DND-41 (cell line): ENCODE data around the gene ERI2.

Experiments used
- ATAC-seq: fragments of 200-7000 bp; cut with Tn5 transposase; 3 replicates; pipeline ENCODE4 v1.9.1; 2021; ENCODE audit warnings: low read depth; ENCODE audit not compliant: insufficient read depth
- DNase-seq: peaks from one replicate; pipeline ENCODE4 v3.0.0-alpha.2; 2020
- H2AFZ ChIP-seq: 2 replicates; pipeline ENCODE4 v1.6.0; 2012; ENCODE audit warnings: low read depth, low read length
- H3K27ac ChIP-seq: 2 replicates; pipeline ENCODE4 v1.5.1; 2012; ENCODE audit warnings: low read length, inconsistent platforms
- H3K27me3 ChIP-seq: fragments of 200-600 bp; sonication (generic); 2 replicates; pipeline ENCODE4 v1.6.0; 2012; ENCODE audit warnings: low read length, mild to moderate bottlenecking, inconsistent platforms; ENCODE audit not compliant: insufficient read depth, poor library complexity
- H3K36me3 ChIP-seq: 2 replicates; pipeline ENCODE4 v1.5.1; 2012; ENCODE audit warnings: low read length, inconsistent platforms; ENCODE audit not compliant: insufficient read depth
- H3K4me1 ChIP-seq: 2 replicates; pipeline ENCODE4 v1.5.1; 2012; ENCODE audit warnings: mild to moderate bottlenecking, low read length; ENCODE audit not compliant: insufficient read depth
- H3K4me2 ChIP-seq: 2 replicates; pipeline ENCODE4 v1.6.0; 2012; ENCODE audit warnings: mild to moderate bottlenecking, moderate library complexity, low read length, inconsistent platforms; ENCODE audit not compliant: insufficient read depth
- H3K4me3 ChIP-seq, 2 experiments: fragments of 200-600 bp in 1 of 2; shearing (Covaris generic) in 1 of 2; 2 replicates each; pipeline ENCODE4 v1.5.1; 2012 to 2016; ENCODE audit warnings: inconsistent platforms in 2 of 2, low read length in 2 of 2, mild to moderate bottlenecking in 2 of 2, low read depth in 1 of 2, moderate library complexity in 1 of 2
- H3K79me2 ChIP-seq: 2 replicates; pipeline ENCODE4 v1.6.0; 2012; ENCODE audit warnings: low read length, inconsistent platforms; ENCODE audit not compliant: insufficient read depth
- H3K9ac ChIP-seq: 2 replicates; pipeline ENCODE4 v1.6.0; 2012; ENCODE audit warnings: low read depth, mild to moderate bottlenecking, inconsistent platforms, low read length, moderate library complexity
- H3K9me3 ChIP-seq: 2 replicates; pipeline ENCODE4 v1.5.1; 2012; ENCODE audit warnings: low read length, moderate library complexity, mild to moderate bottlenecking, inconsistent platforms; ENCODE audit not compliant: insufficient read depth, severe bottlenecking
- H4K20me1 ChIP-seq: 2 replicates; pipeline ENCODE4 v1.6.0; 2012; ENCODE audit warnings: low read length; ENCODE audit not compliant: insufficient read depth
- EZH2 ChIP-seq: IDR thresholded peaks from 3 replicates; pipeline ENCODE4 v1.6.1; 2012; ENCODE audit warnings: borderline replicate concordance, low read depth, mild to moderate bottlenecking, moderate library complexity, low read length, inconsistent platforms; ENCODE audit not compliant: severe bottlenecking
- TF ChIP-seq, protein P1 (sequence below): IDR thresholded peaks from 2 replicates; pipeline ENCODE4 v1.5.1; 2012; ENCODE audit warnings: borderline replicate concordance, low read length, moderate library complexity, mild to moderate bottlenecking; ENCODE audit not compliant: poor library complexity, severe bottlenecking; ENCODE audit errors: extremely low read depth

ERI2 gene

DNA sequence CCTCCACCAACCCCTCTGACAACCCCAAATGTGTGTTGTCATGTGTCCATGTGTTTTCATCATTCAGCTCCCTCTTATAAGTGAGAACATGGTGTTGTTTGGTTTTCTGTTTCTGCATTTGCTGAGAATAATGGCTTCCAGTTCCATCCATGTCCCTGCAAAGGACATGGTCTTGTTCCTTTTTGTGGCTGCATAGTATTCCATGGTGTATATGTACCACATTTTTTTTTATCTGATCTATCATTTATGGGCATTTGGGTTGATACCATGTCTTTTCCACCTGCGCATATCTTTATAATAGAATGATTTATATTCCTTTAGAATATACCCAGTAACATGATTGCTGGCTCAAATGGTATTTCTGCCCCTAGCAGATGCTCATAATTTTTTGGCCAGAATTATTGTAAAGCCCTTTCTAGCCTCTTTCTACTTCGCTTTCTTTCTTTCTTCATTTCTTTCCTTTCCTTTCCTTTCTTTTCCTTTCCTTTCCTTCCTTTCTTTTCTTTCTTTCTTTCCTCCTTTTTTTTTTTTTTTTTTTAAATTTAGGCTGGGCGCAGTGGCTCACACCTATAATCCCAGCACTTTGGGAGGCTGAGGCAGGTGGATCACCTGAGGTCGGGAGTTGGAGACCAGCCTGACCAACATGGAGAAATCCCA, 12.8 kb upstream of the ERI2 start:
- DNase-seq (no peak), ATAC-seq (no peak)
- no peaks in the 10 kb centered on the region for H3K79me2 ChIP-seq
- no peaks in the 10 kb centered on the region for H3K4me1 ChIP-seq
- H2AFZ ChIP-seq: no peak overlapping the region
- H3K27me3 ChIP-seq: no peaks in the 10 kb centered on the region
- peaks cover 41% of the 10 kb centered on the region for H3K36me3 ChIP-seq
- H3K9ac ChIP-seq: no peak overlapping the region
- no peak overlapping the region for H3K27ac ChIP-seq
- no peaks in the 10 kb centered on the region for H3K9me3 ChIP-seq
- H3K4me3 ChIP-seq: no peak overlapping the region
- H4K20me1 ChIP-seq: no peaks in the 10 kb centered on the region
- TF ChIP-seq, protein P1, sequence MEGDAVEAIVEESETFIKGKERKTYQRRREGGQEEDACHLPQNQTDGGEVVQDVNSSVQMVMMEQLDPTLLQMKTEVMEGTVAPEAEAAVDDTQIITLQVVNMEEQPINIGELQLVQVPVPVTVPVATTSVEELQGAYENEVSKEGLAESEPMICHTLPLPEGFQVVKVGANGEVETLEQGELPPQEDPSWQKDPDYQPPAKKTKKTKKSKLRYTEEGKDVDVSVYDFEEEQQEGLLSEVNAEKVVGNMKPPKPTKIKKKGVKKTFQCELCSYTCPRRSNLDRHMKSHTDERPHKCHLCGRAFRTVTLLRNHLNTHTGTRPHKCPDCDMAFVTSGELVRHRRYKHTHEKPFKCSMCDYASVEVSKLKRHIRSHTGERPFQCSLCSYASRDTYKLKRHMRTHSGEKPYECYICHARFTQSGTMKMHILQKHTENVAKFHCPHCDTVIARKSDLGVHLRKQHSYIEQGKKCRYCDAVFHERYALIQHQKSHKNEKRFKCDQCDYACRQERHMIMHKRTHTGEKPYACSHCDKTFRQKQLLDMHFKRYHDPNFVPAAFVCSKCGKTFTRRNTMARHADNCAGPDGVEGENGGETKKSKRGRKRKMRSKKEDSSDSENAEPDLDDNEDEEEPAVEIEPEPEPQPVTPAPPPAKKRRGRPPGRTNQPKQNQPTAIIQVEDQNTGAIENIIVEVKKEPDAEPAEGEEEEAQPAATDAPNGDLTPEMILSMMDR: no peak
- no peak for TF ChIP-seq EZH2
- no peak overlapping the region for H3K4me2 ChIP-seq

DNA sequence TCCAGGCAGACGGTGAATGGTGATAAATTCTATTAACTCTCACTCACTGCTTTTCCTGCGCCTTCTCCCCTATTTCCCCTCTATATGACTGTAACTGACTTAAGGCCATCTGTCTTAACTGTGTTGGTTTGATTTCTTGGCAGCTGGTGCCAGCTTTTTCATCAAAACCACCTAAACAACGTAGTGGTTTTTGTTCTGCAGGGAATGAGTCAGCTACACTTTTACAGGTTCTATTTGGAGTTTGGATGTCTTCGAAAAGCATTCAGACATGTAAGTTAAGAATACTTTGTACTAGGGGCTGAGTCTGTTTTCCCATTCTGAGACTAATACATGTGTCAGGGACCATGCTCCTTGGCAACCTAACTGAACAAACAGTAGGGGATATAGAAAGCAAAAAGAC, 8.5 kb upstream of the ERI2 start:
- peak; percentile 29 for DNase-seq
- Histone ChIP-seq H3K27ac (no peak overlapping the region), H3K9ac (no peak overlapping the region), H4K20me1 (no peaks in the 10 kb centered on the region), H3K36me3 (peaks cover 26% of the 10 kb centered on the region), H3K4me1 (no peaks in the 10 kb centered on the region), H3K9me3 (no peaks in the 10 kb centered on the region), H3K4me2 (no peak overlapping the region), H3K79me2 (no peaks in the 10 kb centered on the region), H3K4me3 (no peak overlapping the region), H2AFZ (no peak overlapping the region), H3K27me3 (no peaks in the 10 kb centered on the region)
- peak; percentile 82 for ATAC-seq
- TF ChIP-seq, protein P1: no peak
- TF ChIP-seq EZH2: no peak

DNA sequence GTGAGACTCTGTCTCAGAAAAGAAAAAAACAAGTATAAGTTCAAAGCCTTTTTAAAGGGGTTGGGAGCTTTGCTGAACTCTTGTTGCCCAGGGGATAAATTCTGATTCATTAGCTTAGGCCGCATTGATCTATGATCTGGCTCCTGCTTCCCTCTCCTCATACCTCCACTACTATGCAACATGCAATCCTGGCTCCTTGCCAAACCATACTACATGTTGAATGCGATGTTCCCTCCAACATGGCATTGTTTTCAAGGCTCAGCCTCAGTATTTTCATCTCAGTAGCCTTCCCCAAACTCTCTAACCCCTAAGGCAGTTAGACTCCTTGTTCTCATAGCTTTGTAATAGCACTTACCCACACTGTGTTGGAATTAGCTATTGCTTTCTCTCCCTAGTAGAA, 6.2 kb upstream of the ERI2 start:
- H3K4me3 ChIP-seq: no peak overlapping the region
- no peak overlapping the region for H3K9ac ChIP-seq
- peaks cover 12% of the 10 kb centered on the region for H3K79me2 ChIP-seq
- peaks cover 19% of the 10 kb centered on the region for H3K36me3 ChIP-seq
- peaks cover 9% of the 10 kb centered on the region for H3K4me1 ChIP-seq
- no peaks in the 10 kb centered on the region for H4K20me1 ChIP-seq
- H3K9me3 ChIP-seq: no peaks in the 10 kb centered on the region
- ATAC-seq (no peak), DNase-seq (no peak)
- TF ChIP-seq, protein P1: no peak
- TF ChIP-seq EZH2: no peak
- no peaks in the 10 kb centered on the region for H3K27me3 ChIP-seq
- H3K4me2 ChIP-seq: no peak overlapping the region
- no peak overlapping the region for H3K27ac ChIP-seq
- H2AFZ ChIP-seq: no peak overlapping the region
